Nephron (organoid): ENCODE measurements around the gene PPP1R1A.
A peak's percentile ranks its signal among the peaks of the same experiment; 100 is the strongest.

Experiments used
- H3K27ac Mint-ChIP-seq, 3 experiments: 2 replicates each; pipeline ENCODE4 v1.8.0; 2020; ENCODE audit warnings: mixed read lengths in 3 of 3, mild to moderate bottlenecking in 2 of 3, moderate library complexity in 1 of 3
- H3K27me3 Mint-ChIP-seq: 2 replicates; pipeline ENCODE4 v1.8.0; 2021; ENCODE audit warnings: low read depth, mild to moderate bottlenecking, moderate library complexity, mixed read lengths
- H3K36me3 Mint-ChIP-seq: 2 replicates; pipeline ENCODE4 v1.8.0; 2020; ENCODE audit warnings: low read depth, mixed read lengths
- H3K4me1 Mint-ChIP-seq: 2 replicates; pipeline ENCODE4 v1.8.0; 2020; ENCODE audit warnings: mixed read lengths
- H3K4me3 Mint-ChIP-seq, 3 experiments: 2 replicates each; pipeline ENCODE4 v1.8.0; 2020; ENCODE audit warnings: mild to moderate bottlenecking in 3 of 3, mixed read lengths in 3 of 3, moderate library complexity in 2 of 3
- H3K9me3 Mint-ChIP-seq: 2 replicates; pipeline ENCODE4 v1.8.0; 2020; ENCODE audit warnings: mixed read lengths
- TF ChIP-seq, protein P1 (sequence below), 3 experiments: fragments of 200-600 bp; sonication (generic); IDR thresholded peaks; one replicate each; pipeline ENCODE4 v1.5.0; 2021; ENCODE audit warnings: antibody characterized with exemption in 3 of 3; ENCODE audit not compliant: unreplicated experiment in 3 of 3

The PPP1R1A gene

DNA sequence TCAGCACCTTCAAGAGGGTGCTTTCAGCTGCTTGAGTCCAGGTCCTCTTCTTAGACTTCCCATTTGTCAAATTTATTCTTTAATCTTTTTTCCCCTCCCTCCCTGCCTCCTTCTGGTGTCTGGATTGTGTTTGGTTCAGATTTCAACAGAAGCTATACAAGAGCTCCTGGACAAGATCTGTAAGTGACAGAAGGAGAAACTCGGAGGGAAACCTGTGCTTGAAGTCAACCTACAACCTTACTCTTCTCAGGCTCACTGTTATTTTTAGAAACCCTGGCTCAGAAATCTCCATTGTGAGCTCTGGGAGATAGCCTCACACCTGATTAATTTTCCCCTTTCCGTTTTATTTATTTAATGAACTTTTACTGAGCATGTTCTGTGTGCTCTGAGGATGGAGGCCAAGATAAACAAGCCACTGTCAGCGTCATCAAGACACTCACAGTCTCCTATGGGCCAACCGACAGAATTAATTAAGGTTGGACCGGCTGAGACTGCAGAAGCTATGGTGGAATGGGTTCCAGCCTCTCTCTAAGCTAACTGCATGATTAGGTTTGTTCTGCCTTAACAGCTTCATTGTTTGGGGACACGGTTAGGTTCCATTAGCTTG lies 25.6 kb downstream of the PPP1R1A start:
- TF ChIP-seq, protein P1, sequence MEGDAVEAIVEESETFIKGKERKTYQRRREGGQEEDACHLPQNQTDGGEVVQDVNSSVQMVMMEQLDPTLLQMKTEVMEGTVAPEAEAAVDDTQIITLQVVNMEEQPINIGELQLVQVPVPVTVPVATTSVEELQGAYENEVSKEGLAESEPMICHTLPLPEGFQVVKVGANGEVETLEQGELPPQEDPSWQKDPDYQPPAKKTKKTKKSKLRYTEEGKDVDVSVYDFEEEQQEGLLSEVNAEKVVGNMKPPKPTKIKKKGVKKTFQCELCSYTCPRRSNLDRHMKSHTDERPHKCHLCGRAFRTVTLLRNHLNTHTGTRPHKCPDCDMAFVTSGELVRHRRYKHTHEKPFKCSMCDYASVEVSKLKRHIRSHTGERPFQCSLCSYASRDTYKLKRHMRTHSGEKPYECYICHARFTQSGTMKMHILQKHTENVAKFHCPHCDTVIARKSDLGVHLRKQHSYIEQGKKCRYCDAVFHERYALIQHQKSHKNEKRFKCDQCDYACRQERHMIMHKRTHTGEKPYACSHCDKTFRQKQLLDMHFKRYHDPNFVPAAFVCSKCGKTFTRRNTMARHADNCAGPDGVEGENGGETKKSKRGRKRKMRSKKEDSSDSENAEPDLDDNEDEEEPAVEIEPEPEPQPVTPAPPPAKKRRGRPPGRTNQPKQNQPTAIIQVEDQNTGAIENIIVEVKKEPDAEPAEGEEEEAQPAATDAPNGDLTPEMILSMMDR (IDR thresholded peaks at IDR 0.05; ENCODE audit: unreplicated experiment in 3 of 3): no peak
- no peaks in the 10 kb centered on the region for H3K36me3 Mint-ChIP-seq
- peaks cover 11% of the 10 kb centered on the region for H3K27me3 Mint-ChIP-seq
- H3K4me1 Mint-ChIP-seq: peaks cover 32% of the 10 kb centered on the region
- no peak overlapping the region for H3K27ac Mint-ChIP-seq
- peak overlapping the region in 1 of 3 experiments; percentile 20 for H3K4me3 Mint-ChIP-seq
- H3K9me3 Mint-ChIP-seq: no peaks in the 10 kb centered on the region

DNA sequence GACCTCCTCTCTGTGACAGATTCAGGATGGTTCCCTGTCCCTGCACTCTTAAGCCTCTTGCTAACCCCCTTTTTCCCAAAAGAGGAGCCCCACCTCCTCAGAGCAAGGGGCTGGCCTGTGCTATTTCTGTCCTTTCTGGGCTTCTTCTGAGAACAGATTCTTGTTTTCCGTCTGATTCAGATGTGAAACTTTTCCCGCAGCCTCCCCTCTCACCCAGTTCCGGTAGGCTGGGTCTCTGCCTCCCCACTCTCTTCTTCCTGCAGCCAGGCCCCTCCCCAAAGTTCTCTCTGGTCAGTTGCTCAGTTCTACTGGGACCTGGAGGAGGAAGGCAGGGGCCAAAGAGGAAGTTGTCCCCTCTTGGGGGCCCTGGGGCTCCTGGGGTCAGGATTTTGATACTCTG lies 27.3 kb downstream of the PPP1R1A start:
- Mint-ChIP-seq H3K27ac (peak overlapping the region; percentile 45 to 70 (median 59)), H3K4me3 (peak overlapping the region; percentile 60 to 68 (median 65)), H3K27me3 (peaks cover 11% of the 10 kb centered on the region), H3K36me3 (no peaks in the 10 kb centered on the region), H3K9me3 (no peaks in the 10 kb centered on the region), H3K4me1 (peaks cover 26% of the 10 kb centered on the region)
- TF ChIP-seq, protein P1 (IDR thresholded peaks at IDR 0.05; ENCODE audit: unreplicated experiment in 3 of 3): no peak

DNA sequence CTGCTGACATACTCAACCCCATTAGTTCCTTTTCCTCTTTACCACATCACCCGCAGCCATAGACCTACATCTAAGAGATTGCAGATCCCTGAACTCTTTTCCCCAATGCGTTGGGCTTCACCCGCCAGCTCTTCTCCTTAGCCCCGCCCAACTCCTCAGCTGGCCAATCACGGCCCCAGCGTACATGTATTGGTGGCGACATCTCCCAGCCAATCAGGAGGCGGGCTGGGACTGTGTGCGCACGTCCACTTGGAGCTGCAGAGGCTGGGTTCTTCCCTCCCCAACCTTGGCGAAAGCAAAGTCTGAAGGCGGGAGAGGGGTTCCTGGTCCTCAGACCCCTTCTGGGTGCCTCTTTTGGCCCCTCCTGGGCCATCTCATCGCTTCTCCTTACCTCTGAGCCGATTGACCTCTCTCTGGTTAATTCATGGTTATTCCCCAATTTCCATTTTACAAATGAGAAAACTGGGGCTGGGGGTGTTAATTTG lies 28.0 kb downstream of the PPP1R1A start:
- H3K9me3 Mint-ChIP-seq: no peaks in the 10 kb centered on the region
- TF ChIP-seq, protein P1 (IDR thresholded peaks at IDR 0.05; ENCODE audit: unreplicated experiment in 3 of 3): no peak
- H3K27me3 Mint-ChIP-seq: peaks cover 11% of the 10 kb centered on the region
- H3K27ac Mint-ChIP-seq: peak overlapping the region in 2 of 3 experiments; percentile 14 to 59
- no peaks in the 10 kb centered on the region for H3K36me3 Mint-ChIP-seq
- peak overlapping the region; percentile 60 to 68 (median 65) for H3K4me3 Mint-ChIP-seq
- peaks cover 20% of the 10 kb centered on the region for H3K4me1 Mint-ChIP-seq

DNA sequence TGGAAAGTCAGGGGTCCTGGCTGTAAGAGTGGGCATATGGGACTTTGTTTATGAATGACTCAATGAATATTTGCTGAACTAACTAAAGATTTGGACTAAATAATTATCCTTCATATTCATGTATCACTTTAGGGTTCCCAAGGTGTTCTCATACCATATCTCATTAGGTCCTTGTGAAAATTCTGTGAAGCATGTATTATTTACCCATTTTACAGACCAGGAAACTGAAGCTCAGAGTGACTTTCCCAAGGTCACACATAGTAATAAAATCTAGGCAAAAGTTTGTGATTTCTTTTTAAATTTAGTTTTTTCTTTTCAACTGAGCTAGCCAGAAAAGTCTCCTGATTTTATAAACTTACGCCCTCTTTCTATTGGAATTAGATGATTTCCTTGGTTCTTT lies 29.7 kb downstream of the PPP1R1A start:
- H3K36me3 Mint-ChIP-seq: no peaks in the 10 kb centered on the region
- peaks cover 15% of the 10 kb centered on the region for H3K4me1 Mint-ChIP-seq
- no peak overlapping the region for H3K4me3 Mint-ChIP-seq
- H3K9me3 Mint-ChIP-seq: no peaks in the 10 kb centered on the region
- TF ChIP-seq, protein P1 (IDR thresholded peaks at IDR 0.05; ENCODE audit: unreplicated experiment in 3 of 3): no peak
- H3K27me3 Mint-ChIP-seq: peaks cover 11% of the 10 kb centered on the region
- H3K27ac Mint-ChIP-seq: no peak overlapping the region

DNA sequence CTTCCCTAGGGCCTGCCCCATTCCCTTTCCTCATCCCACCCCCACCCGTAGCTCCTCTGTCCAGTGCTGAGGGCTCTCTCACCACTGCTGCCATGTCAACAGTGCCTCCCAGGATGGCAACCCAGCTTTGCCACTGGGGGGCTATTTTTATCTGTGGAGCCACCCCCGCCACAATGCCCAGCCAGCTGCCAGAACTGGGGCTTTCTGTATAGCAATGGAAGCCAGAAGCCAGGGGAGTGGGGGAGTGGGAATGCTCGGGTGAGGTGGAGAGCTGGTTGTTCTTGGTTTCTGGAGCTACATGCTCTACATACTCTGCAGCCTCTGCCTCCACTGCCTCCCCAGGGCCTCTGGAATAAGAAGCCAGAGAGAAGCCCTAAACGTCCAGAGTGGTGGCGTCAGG lies 30.1 kb downstream of the PPP1R1A start:
- no peak overlapping the region for H3K27ac Mint-ChIP-seq
- H3K4me1 Mint-ChIP-seq: peaks cover 15% of the 10 kb centered on the region
- no peaks in the 10 kb centered on the region for H3K36me3 Mint-ChIP-seq
- H3K4me3 Mint-ChIP-seq: no peak overlapping the region
- H3K9me3 Mint-ChIP-seq: no peaks in the 10 kb centered on the region
- H3K27me3 Mint-ChIP-seq: peaks cover 11% of the 10 kb centered on the region
- TF ChIP-seq, protein P1 (IDR thresholded peaks at IDR 0.05; ENCODE audit: unreplicated experiment in 3 of 3): no peak

DNA sequence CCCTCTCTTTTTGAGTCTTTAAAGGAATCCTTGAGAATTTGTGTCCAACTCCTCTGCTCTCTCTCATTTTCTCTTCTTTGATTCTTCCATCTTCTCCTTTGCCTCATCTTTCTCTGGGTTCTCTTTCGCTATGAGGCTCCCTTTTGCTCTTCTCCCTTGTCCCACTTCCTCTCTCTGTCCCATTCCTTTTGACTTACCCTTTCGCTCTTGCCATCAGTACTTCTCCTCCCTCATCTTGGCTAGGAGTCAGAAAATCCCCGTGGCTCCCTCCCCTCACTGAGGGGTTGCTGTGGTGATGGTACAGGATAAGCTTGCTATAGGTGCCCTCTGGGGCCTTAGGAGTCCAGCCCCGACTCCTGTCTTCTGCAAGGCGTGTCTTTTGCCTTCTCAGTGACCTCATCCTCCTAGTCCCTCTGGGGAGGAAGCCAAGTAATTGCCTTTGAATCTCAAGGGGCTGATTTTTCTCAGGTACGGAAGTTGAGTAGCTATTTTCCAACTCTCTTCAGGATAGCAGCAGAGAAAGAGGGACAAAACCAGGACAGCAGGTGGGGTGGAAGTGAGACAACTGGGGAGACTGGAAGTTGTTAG lies 32.7 kb downstream of the PPP1R1A start:
- Mint-ChIP-seq H3K4me3 (no peak overlapping the region), H3K4me1 (peaks cover 5% of the 10 kb centered on the region), H3K27ac (no peak overlapping the region), H3K9me3 (no peaks in the 10 kb centered on the region), H3K27me3 (peaks cover 20% of the 10 kb centered on the region), H3K36me3 (no peaks in the 10 kb centered on the region)
- TF ChIP-seq, protein P1 (IDR thresholded peaks at IDR 0.05; ENCODE audit: unreplicated experiment in 3 of 3): no peak
